GM21717 (cell line): ENCODE measurements around the gene PNMA5.
"Not testable (repeated sequence)": the region's sequence is repeated elsewhere in the genome, so short reads cannot be mapped to it uniquely, and the experiment has no call there.

Experiments
- ATAC-seq: cut with Tn5 transposase; IDR thresholded peaks from one replicate; pipeline ENCODE4 v1.9.1; 2021; ENCODE audit warnings: mild to moderate bottlenecking, moderate library complexity; ENCODE audit not compliant: unreplicated experiment

PNMA5 gene

GRCh38 chrX:152993933-152994332 is at the start of gene PNMA5:
Gene PNMA5, minus strand, starts transcription at chrX:152994116. Its CDS starts 2,518 bp downstream, at chrX:152991598.
- no peak for ATAC-seq

DNA sequence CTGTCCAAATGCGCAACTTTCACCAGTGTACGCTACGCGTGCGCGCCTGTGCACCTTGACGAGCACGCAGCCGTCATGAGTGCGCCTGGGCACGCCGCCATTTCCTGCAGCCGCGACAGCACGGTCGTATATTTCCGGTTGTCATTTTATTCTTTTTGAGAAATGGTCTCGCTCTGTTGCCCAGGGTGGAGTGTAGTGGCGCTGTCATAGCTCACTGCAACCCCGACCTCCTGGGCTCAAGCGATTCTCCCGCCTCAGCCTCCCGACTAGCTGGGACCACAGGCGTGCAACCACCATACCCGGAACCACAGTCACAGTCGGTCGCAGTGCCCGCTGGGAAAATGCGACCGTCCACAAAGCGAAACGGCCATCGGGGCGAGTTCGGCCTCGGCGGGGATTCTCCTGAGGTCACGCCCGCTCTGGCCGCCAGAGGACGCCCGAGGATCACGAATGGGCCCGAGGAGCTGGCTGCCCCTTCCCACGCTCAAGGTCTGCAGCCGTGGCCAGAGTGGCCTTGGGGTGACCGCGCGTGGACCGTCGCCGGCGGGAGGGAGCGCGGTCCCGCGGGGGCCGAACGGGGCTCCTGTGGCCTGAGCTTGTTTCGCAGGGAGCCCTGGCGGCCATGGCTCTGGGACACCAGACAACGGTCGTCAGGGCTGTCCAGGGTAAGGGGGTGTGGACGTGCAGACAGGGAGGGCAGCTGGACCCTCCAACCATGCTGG is 38.6 kb upstream of the PNMA5 start:
- ATAC-seq = peak; percentile 54

- no peak for ATAC-seq
These were observed 36.9 kb upstream of the PNMA5 start for GRCh38 chrX:153030801-153031200.

DNA sequence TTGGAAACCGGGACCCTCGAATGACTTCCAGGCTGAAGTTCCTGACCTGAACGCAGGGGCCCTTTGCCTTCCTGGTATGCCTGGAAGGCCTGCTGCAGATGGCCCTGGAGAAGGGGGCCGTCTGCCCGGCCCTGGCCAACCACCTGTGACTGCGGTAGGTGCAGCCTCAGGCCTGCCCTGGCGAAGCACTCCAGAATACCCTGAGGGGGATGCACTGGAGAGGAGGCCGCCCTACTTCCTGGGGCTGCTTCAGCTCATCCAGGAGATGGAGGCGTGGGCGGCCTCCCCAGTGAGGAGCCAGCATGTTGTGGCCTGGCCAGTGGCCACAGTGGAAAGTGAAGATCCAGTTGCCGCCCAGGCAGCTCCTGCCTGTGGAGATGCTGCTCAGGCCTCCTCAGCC is 36.0 kb upstream of the PNMA5 start:
- no peak for ATAC-seq

GRCh38 chrX:153029162-153029561 is 35.2 kb upstream of the PNMA5 start:
- ATAC-seq = no peak

- not testable (repeated sequence) for ATAC-seq
These were observed 34.6 kb upstream of the PNMA5 start for GRCh38 chrX:153028487-153028886.

GRCh38 chrX:153026501-153026900 is 32.6 kb upstream of the PNMA5 start:
- peak; percentile 82 for ATAC-seq

GRCh38 chrX:153019166-153019565 is 25.2 kb upstream of the PNMA5 start:
- ATAC-seq = no peak

GRCh38 chrX:153017174-153017573 is 23.3 kb upstream of the PNMA5 start:
- not testable (repeated sequence) for ATAC-seq

DNA sequence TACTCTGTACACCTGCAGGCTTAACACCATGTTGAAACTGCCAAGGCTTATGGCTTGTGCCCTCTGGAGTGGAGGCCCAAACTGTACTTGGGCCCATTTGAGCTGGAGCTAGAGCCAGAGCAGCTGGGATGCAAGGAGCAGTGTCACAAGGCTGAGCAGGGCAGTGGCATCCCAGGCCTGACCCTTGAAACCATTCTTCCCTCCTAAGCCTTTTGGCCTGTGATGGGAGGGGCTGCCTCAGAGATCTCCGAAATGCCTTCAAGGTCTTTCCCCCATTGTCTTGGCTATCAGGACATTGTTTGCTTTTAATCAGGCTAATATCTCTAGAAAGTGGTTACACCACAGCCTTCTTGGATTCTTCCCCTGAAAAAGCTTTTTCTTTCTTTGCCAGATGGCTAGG is 10.9 kb upstream of the PNMA5 start:
- ATAC-seq = no peak

GRCh38 chrX:153003981-153004380 is 10.1 kb upstream of the PNMA5 start:
- no peak for ATAC-seq

DNA sequence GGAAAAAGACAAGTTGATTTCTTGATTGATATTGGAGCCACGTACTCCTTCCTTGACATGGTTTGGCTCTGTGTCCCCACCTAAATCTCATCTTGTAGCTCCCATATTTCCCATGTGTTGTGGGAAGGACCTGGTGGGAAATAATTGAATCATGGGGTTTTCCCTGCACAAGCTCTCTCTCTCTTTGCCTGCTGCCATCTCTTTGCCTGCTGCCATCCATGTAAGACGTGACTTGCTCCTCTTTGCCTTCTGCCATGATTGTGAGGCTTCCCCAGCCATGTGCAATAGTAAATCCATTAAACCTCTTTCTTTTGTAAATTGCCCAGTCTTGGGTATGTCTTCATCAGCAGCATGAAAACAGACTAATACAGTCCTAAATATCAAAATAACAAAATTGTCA is 8.3 kb upstream of the PNMA5 start:
- not testable (repeated sequence) for ATAC-seq

GRCh38 chrX:152997337-152997736 is 3.4 kb upstream of the PNMA5 start:
- no peak for ATAC-seq

DNA sequence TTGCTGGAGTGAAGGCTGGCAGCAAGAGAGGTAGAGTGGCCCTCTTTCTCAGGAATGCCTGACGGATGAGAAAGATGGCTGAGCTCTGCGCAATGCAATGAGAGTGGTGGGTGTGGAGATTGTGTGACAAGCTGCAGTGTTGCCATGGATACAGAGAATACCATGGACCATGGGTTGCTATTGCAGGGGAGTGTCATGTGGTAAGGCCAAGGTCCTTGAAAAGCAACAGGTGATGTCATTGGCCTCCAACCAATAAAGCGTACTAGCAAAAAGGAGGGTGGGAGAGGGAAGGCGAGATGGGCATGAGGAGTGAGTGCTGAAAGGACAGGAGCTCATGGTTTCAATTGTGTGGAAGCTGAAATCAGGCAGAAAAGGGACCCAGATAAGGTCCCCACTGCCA is 1.8 kb downstream of the PNMA5 start:
- ATAC-seq = no peak

- no peak for ATAC-seq
These were observed 2.8 kb downstream of the PNMA5 start for GRCh38 chrX:152991123-152991522.

DNA sequence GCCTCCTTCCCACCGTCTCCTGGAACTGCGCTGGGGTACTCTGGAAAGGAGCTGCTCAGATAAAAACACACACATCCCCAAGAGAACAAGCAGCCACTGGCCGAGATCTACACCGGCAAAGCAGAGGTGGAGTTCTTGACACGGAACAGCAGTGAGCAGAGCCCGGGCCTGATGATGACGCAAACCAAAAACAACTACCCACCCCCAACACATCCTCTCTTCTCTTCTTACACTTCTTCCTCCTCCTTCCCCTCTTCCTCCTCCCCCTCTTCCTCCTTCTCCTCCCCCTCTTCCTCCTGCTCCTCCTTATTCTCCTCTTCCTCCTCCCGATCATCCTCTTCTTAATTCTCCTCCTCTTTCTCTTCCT is 4.6 kb downstream of the PNMA5 start:
- ATAC-seq = no peak

GRCh38 chrX:152988536-152989291 is 5.2 kb downstream of the PNMA5 start:
- ATAC-seq = no peak

GRCh38 chrX:152987801-152988200 is 6.1 kb downstream of the PNMA5 start:
- ATAC-seq = no peak

DNA sequence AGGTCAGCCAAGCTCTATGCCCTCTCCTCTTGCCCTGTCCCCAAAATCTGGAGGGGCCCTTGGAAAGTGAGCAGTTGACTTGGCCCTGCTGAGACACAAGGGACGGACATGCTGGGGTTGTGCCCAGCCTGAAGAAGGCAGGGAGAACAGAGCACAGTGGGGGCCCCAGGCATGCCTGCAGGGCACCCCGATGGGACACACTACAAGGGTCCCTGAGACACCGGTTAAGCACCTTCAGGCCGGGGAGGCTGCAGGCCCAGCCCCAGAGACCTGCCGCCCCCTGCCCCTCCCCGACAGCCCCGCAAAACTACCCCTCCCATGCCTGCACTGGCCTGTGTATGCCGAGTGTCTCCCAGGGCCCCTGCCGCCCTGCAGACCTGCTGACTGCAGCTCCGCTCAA is 6.8 kb downstream of the PNMA5 start:
- ATAC-seq = not testable (repeated sequence)

DNA sequence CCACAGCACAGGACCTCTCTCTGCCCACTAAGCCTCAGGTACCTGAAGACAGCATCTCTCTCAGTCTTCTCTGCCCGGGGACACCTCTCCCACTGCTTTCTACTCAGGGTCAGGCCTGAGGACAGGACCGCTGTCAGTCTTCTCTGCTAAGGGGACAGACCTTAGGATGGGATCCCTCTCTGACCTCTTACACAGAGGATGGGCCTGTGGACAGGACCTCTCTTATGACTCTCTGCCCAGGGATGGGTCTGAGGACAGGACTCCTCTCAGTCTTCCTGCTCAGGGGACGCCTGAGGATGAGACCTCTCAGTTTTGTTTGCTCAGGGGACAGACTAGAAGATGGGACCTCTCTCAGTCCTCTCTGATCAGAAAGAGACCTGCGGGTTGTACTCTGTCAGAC is 8.5 kb downstream of the PNMA5 start:
- not testable (repeated sequence) for ATAC-seq

- ATAC-seq = no peak
These were observed 25.7 kb downstream of the PNMA5 start for GRCh38 chrX:152968193-152968592.

DNA sequence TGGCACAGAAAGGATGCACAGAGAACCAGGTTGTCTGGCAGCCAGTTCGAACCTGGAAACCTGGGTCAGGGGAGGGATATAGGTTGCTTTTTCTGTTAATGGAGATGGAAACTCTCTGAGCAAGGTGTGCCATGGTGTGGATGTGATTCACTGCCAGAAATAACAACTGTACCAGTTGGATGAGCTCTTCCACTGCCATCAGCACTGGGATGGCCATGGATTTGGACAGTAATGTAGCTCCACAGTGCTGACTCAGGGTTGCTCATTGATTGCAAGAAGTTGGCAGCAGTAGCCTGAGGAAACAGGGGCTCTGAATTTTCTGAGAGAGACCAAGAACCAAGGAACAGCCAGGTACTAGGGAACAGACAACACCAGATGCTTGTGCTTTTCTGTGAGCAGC is 33.8 kb downstream of the PNMA5 start:
- no peak for ATAC-seq
